PFSK-1 (cell line): ENCODE data around the gene OMG. TPM values are rescaled to one million over a fixed set of nuclear protein-coding genes. Genes with fewer than 3 reads are reported as not detected.

Source experiments
- FOXP2 ChIP-seq: optimal IDR thresholded peaks from 2 replicates; pipeline ENCODE3; 2011; ENCODE audit warnings: borderline replicate concordance, control low read depth, inconsistent platforms; ENCODE audit not compliant: insufficient read depth; ENCODE audit errors: extremely low read length, extremely low read depth
- POLR2AphosphoS5 ChIP-seq: IDR thresholded peaks from 2 replicates; pipeline ENCODE4 v1.6.1; 2012; ENCODE audit warnings: low read depth, mild to moderate bottlenecking, control low read depth, low read length, moderate library complexity
- SIN3A ChIP-seq: IDR thresholded peaks from 2 replicates; pipeline ENCODE4 v1.6.1; 2012; ENCODE audit warnings: mild to moderate bottlenecking, low read length, moderate library complexity, borderline replicate concordance; ENCODE audit not compliant: insufficient read depth
- TAF1 ChIP-seq: IDR thresholded peaks from 2 replicates; pipeline ENCODE4 v1.6.1; 2012; ENCODE audit warnings: low read length, control low read depth, borderline replicate concordance; ENCODE audit not compliant: insufficient read depth
- polyA plus RNA-seq: library from polyadenylated mRNA; unstranded; fragments of >200 nt; gene quantifications from one replicate; pipeline ENCODE4 v1.2.1, GENCODE V29; 2012; ENCODE audit warnings: low read depth, missing spikeins; ENCODE audit not compliant: insufficient read length
- TF ChIP-seq, protein P1 (sequence below), 2 experiments: IDR thresholded peaks; 2 replicates each; pipeline versions ENCODE4 v1.6.1 to v1.8.0; 2011 to 2012; ENCODE audit warnings: low read depth in 2 of 2, low read length in 2 of 2, control low read depth in 1 of 2, inconsistent platforms in 1 of 2, mild to moderate bottlenecking in 1 of 2, moderate library complexity in 1 of 2; ENCODE audit not compliant: insufficient read depth in 1 of 2

The OMG gene, protein sequence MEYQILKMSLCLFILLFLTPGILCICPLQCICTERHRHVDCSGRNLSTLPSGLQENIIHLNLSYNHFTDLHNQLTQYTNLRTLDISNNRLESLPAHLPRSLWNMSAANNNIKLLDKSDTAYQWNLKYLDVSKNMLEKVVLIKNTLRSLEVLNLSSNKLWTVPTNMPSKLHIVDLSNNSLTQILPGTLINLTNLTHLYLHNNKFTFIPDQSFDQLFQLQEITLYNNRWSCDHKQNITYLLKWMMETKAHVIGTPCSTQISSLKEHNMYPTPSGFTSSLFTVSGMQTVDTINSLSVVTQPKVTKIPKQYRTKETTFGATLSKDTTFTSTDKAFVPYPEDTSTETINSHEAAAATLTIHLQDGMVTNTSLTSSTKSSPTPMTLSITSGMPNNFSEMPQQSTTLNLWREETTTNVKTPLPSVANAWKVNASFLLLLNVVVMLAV
- not detected for polyA plus RNA-seq

DNA sequence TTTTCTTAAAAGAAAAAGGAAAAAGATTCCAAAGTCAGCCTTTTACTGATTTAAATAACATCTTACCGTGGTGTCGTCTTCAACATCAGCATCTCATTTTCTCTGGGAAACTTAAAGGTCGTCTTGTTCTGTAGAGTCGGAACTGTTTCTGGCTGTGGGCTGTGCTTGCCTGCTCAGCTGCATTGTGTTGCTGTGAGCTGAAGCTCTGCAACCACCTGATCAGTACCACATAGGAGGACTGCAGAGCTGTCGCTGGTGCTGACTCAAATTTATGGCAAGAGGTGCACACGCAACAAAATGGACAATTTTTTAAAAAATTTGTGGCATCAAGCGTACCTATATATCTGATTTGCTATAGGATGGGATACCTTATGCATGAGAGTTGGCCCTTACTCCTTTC lies at the start of gene OMG:
Gene OMG, minus strand, starts transcription at position 150 of the 400 bp plus-strand sequence. CDS start 908 bp downstream, outside the sequence.
- TF ChIP-seq TAF1 (no peak), POLR2AphosphoS5 (no peak), SIN3A (no peak), FOXP2 (no peak)
- TF ChIP-seq, protein P1, sequence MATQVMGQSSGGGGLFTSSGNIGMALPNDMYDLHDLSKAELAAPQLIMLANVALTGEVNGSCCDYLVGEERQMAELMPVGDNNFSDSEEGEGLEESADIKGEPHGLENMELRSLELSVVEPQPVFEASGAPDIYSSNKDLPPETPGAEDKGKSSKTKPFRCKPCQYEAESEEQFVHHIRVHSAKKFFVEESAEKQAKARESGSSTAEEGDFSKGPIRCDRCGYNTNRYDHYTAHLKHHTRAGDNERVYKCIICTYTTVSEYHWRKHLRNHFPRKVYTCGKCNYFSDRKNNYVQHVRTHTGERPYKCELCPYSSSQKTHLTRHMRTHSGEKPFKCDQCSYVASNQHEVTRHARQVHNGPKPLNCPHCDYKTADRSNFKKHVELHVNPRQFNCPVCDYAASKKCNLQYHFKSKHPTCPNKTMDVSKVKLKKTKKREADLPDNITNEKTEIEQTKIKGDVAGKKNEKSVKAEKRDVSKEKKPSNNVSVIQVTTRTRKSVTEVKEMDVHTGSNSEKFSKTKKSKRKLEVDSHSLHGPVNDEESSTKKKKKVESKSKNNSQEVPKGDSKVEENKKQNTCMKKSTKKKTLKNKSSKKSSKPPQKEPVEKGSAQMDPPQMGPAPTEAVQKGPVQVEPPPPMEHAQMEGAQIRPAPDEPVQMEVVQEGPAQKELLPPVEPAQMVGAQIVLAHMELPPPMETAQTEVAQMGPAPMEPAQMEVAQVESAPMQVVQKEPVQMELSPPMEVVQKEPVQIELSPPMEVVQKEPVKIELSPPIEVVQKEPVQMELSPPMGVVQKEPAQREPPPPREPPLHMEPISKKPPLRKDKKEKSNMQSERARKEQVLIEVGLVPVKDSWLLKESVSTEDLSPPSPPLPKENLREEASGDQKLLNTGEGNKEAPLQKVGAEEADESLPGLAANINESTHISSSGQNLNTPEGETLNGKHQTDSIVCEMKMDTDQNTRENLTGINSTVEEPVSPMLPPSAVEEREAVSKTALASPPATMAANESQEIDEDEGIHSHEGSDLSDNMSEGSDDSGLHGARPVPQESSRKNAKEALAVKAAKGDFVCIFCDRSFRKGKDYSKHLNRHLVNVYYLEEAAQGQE (IDR thresholded peaks at IDR 0.05; ENCODE audit: insufficient read depth in 1 of 2, low read depth in 2 of 2, low read length in 2 of 2), result no peak

DNA sequence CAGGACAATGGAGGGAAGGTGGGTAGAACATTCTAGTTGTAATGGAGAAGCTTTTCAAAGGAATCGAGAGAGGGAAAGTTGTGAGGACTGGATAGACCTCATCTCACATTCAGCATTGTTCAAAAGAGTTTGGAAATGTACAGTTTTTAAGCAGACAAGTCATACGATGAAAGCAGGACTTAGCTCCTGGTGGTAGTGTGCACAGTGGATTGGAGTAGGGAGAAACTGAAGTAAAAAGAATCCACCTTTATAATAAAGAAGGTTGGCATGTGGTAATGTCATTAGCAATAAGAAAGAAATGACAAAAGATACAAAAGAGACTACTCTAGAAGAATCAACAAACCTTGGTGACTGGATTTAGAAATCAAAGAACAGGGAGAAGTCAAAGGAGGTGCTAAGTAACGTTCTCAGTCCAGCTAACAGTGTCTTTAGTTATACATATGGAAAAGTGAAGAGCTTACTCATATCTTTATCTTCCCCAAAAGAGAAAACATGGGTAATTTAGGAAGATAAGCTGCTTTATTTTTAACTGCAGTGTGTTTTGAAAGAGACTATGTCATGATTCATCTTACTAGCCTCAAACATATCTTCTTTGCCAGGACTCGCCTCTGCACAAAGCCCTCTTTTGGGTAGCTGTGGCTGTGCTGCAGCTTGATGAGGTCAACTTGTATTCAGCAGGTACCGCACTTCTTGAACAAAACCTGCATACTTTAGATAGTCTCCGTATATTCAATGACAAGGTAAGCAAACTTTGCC lies 43.0 kb upstream of the OMG start:
- TF ChIP-seq TAF1, result no peak

DNA sequence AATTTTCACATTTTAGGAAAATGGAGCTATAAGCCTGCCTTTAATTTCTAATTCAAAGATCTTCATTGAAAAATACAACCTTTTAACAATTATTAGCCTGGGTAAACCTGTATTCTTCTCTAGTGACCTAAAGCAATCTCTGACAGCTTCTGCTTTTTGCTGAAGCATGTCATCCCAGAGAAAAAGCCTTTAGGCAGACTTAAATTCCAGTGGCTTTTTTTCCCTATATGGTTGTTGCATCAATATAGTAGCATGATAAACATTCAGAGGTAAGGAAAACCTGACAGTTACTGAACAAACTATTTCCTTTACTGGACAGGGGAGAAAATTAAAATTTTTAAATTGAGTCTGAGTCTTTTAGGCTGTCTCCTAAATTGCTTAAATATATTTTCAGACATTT lies 32.2 kb upstream of the OMG start:
- TF ChIP-seq, protein P1 (IDR thresholded peaks at IDR 0.05; ENCODE audit: insufficient read depth in 1 of 2, low read depth in 2 of 2, low read length in 2 of 2), result no peak
- TF ChIP-seq SIN3A (no peak), POLR2AphosphoS5 (no peak), TAF1 (no peak), FOXP2 (no peak)

DNA sequence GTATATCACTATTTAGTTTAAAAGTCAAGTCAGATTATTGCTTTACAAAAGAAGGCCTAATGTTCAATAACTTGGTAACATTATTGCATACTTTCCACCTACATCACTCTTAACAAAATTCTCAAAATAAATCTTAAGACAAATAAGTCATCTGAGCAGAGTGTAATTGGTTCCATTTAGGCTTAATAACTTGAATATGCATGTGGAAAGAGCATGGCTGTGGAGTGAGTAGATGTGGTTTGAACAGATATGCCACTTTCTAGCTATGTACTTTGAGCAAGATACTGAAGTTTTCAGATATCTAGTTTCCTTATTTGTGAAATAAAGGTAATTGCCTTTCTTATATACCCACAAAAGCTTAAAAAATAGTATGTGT lies 31.1 kb upstream of the OMG start:
- TF ChIP-seq TAF1 (no peak), SIN3A (no peak), FOXP2 (no peak), POLR2AphosphoS5 (no peak)
- TF ChIP-seq, protein P1 (IDR thresholded peaks at IDR 0.05; ENCODE audit: insufficient read depth in 1 of 2, low read depth in 2 of 2, low read length in 2 of 2), result no peak

DNA sequence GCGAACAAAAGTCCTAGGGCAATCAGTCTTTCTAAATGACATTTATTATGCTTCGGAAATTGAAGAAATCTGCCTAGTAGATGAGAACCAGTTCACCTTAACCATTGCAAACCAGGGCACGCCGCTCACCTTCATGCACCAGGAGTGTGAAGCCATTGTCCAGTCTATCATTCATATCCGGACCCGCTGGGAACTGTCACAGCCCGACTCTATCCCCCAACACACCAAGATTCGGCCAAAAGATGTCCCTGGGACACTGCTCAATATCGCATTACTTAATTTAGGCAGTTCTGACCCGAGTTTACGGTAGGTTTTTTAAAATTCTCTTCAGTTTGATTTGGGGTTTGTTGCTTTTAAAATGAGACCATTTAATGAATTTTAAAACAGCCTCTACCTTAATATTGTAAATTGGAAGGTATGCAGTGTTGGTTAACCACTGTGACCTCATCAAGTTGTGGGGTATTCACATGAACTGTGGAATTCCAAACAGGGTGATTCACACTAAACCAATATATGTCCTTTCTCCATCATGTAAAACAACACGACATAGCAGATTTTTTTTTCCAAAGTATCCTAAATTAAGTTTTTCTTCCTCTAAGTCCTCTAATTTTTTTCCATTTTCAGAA lies 30.6 kb upstream of the OMG start:
- TF ChIP-seq TAF1, result no peak
- TF ChIP-seq SIN3A, result no peak
- TF ChIP-seq, protein P1 (IDR thresholded peaks at IDR 0.05; ENCODE audit: insufficient read depth in 1 of 2, low read depth in 2 of 2, low read length in 2 of 2), result no peak
- TF ChIP-seq POLR2AphosphoS5, result no peak
- no peak for TF ChIP-seq FOXP2
